Central memory CD8-positive, alpha-beta T cell (primary cell): ENCODE data around the gene ABCB9.
"Not testable (repeated sequence)": the region's sequence is repeated elsewhere in the genome, so short reads cannot be mapped to it uniquely, and the experiment has no call there.

ENCODE experiments used
- ATAC-seq: fragments of 150-1000 bp; cut with Tn5 transposase; replicated peaks from 2 replicates; pipeline ENCODE4 v1.10.0; 2022; ENCODE audit warnings: mild to moderate bottlenecking, moderate FRiP score, moderate number of reproducible peaks; ENCODE audit not compliant: poor library complexity, severe bottlenecking; ENCODE audit errors: extremely low read depth
- DNase-seq, 2 donors: peaks; one replicate each; pipeline ENCODE4 v3.0.0; 2021; ENCODE audit warnings: low spot score in 2 of 2
- H3K27ac Mint-ChIP-seq: one replicate; pipeline ENCODE4 v1.8.0; 2022; ENCODE audit warnings: low read depth, mild to moderate bottlenecking, moderate library complexity, mixed read lengths
- H3K27me3 Mint-ChIP-seq: one replicate; pipeline ENCODE4 v1.8.0; 2022; ENCODE audit warnings: mixed read lengths
- H3K36me3 Mint-ChIP-seq: one replicate; pipeline ENCODE4 v1.8.0; 2022; ENCODE audit warnings: mild to moderate bottlenecking, moderate library complexity, mixed read lengths; ENCODE audit not compliant: insufficient read depth
- H3K4me1 Mint-ChIP-seq: one replicate; pipeline ENCODE4 v1.8.0; 2022; ENCODE audit warnings: mixed read lengths
- H3K4me3 Mint-ChIP-seq: one replicate; pipeline ENCODE4 v1.8.0; 2022; ENCODE audit warnings: mild to moderate bottlenecking, moderate library complexity, mixed read lengths
- H3K9me3 Mint-ChIP-seq: one replicate; pipeline ENCODE4 v1.8.0; 2022; ENCODE audit warnings: mixed read lengths

The ABCB9 gene

DNA sequence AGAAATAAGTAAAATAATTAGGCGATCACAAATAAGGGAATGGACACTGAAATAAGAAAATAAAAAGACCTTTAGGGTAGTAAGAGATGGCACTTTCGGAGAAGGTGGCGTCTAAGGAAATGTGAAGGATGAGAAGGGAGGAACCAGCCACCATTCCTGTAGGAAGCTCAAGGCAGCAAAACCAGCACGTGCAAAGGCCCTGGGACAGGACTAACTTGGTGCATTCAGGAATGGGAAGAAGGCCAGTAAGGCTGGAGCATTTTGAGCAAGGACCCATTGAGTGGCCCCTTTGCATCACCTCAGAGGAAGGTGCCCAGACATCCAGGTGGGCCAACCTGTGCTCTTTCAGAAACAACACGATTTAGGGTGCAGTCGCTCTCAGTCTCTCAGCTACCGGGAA lies 69.6 kb downstream of the ABCB9 start:
- ATAC-seq = no peak
- Mint-ChIP-seq H3K36me3 (peaks cover 32% of the 10 kb centered on the region), H3K27me3 (no peaks in the 10 kb centered on the region), H3K4me1 (peaks cover 77% of the 10 kb centered on the region), H3K9me3 (no peaks in the 10 kb centered on the region), H3K4me3 (peak overlapping the region; percentile 88), H3K27ac (peak overlapping the region; percentile 96)
- DNase-seq = no peak

DNA sequence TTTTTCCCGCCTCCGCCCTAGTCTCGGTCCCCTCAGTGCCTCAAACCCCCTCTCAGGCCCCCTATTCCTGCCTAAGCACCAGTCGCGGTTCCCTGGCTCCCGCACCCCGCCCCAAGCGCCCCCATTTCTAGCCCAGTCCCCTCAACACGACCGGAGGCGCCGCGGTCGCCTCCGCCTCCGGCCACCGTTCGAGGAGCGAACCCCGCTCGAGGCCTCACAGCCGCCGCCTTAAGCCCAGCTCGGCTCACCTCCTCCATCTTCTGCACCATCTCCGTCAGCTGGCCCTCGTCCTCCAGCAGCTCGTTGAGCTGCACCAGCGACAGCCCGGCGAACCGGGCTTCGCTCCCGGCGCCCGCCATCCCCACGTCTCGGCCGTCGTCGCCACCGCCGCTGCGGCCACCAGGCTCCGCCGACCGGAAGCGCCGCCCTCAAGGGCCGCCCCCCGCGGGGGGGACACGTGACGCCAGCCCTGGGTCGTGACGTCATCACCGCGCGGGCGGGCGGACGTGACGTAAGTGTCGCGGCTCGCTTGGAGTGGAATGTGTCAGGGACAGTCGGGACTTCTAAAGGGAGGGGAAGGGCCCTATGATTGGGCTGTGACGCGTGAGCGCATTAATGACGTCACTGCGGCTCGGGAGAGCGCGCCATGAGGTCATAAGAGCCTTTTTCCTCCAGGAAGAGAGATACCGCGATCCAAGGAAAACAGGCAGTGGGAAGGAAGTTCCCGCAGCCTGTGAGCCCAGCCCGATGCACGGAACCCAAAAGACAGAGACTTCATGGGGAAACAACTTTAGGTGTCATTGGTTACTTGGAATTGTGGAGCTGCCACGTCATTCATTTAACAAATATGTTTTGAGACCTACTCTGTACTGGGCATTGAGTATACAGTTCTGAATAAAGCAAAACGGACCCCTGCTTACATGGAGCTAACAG lies 70.3 kb downstream of the ABCB9 start, which contains the start of gene VPS37B:
TSS of gene VPS37B (minus strand) at position 421 of the 933 bp plus-strand sequence. CDS start at position 359, 62 bp downstream.
- H3K36me3 Mint-ChIP-seq = peaks cover 31% of the 10 kb centered on the region
- ATAC-seq (peak; percentile 65), DNase-seq (peak; percentile 93 to 96)
- H3K27ac Mint-ChIP-seq = peak within 1 kb of the TSS; percentile 96
- H3K4me3 Mint-ChIP-seq = peak within 1 kb of the TSS; percentile 88
- H3K27me3 Mint-ChIP-seq = no peaks in the 10 kb centered on the region
- no peaks in the 10 kb centered on the region for H3K9me3 Mint-ChIP-seq
- H3K4me1 Mint-ChIP-seq = peaks cover 76% of the 10 kb centered on the region

DNA sequence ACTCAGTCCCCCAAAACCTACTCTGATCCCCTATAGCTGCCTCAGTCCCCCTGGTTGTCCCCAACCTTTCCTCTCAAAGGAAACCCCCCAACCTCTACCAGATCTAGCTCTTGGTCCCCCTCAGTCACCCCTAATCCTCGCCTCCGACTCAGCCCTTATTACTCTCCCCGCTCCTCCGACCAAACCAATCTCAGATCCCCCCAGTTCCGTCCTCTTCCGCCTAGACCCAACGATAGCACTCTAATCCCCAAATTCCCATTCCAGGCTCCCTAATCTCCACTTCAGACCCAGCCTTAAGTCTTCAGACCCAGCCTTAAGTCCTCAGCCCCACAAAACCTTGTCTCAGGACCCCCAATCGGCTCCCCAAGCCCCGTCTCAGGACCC lies 71.0 kb downstream of the ABCB9 start:
- Mint-ChIP-seq H3K27ac (peak overlapping the region; percentile 96), H3K4me3 (peak overlapping the region; percentile 88), H3K27me3 (no peaks in the 10 kb centered on the region), H3K9me3 (no peaks in the 10 kb centered on the region), H3K36me3 (peaks cover 33% of the 10 kb centered on the region), H3K4me1 (peaks cover 82% of the 10 kb centered on the region)
- no peak for ATAC-seq
- no peak for DNase-seq

DNA sequence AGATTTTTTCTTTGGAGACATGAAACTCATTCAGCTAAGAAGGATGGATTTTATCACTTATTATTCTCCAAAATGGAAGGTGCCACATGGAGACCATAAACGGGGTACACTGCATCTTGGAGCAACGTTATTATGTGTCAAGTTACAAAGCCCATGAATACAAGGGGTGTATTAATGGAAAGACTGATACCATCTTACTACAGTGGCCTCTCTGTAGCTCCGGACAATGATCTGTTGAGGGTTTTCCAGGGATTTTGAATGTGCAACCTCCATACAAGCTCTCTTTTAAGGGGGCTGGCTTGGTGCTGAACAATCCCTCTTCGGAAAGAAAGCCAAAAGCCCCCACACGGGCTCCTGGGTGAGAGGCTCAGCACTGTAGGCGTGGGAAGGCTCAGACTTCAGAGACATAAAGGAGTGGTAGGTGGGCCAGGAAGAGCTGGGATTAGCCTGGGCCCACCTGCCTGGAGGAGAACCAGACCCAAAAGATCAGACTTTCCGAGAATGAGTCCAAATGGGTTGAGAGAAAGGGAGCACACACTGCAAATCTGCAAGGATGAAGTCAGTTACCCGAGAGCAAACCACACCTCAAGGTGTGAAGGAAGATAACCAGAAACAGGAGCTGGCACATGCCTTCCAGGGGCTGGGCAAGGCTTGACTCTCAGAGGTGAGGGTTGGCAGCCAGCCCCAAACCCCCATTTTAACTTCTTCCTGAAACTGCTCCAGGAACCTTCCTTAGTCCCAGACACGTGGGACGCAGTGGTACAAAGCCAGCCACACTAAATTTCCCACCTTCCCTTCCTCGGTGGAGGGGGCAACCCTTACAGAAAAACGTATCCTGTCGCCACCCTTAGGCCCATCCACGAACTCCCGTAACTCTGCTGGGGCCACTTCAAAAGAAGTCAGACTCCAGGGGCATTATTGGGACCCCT lies 71.8 kb downstream of the ABCB9 start:
- H3K36me3 Mint-ChIP-seq = peaks cover 33% of the 10 kb centered on the region
- no peaks in the 10 kb centered on the region for H3K27me3 Mint-ChIP-seq
- H3K4me1 Mint-ChIP-seq = peaks cover 82% of the 10 kb centered on the region
- peak overlapping the region; percentile 88 for H3K4me3 Mint-ChIP-seq
- no peaks in the 10 kb centered on the region for H3K9me3 Mint-ChIP-seq
- H3K27ac Mint-ChIP-seq = peak overlapping the region; percentile 96
- no peak for DNase-seq
- no peak for ATAC-seq

DNA sequence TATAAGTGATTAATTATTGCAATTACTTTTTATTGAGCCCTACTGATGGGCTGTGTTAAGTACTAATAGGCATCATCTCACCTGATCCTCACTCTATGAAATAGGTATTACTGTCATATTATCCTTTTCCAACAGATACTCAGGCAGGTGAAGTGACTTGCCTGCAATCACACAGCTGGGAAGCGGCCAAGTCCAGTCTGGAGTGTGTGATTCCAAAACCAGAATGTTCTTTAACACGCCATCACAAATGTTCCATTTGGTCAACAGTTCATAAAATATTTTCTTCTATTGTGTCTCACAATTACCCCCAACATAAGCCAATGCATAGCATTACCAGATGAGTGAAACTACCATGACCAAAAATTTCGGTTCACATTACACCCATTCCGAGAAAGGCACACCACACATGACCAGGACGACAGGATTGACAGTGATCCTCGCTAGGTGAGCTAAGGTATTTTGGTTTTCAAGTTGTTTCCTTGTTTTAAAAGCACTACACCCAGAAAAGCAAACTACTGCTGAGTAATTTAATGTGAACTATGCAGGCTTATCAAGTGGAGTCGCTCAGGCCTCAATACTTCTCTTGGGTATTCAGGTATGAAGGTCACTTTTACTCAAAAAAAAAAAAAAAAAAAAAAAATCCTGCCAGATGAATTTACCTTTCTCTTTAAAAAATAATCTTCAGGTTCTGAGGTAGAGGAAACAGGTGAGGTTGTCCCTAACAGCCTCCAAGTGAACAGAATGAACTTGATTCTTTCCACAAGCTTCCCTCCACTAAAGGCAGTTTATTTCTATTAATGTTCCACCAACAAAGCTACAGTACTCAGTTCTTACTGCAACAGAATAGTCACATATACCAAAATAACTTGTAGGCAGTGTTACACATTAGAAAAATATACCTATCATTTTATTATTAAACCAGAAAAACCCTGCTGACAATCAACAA lies 72.8 kb downstream of the ABCB9 start:
- H3K27ac Mint-ChIP-seq = no peak overlapping the region
- no peak for ATAC-seq

DNA sequence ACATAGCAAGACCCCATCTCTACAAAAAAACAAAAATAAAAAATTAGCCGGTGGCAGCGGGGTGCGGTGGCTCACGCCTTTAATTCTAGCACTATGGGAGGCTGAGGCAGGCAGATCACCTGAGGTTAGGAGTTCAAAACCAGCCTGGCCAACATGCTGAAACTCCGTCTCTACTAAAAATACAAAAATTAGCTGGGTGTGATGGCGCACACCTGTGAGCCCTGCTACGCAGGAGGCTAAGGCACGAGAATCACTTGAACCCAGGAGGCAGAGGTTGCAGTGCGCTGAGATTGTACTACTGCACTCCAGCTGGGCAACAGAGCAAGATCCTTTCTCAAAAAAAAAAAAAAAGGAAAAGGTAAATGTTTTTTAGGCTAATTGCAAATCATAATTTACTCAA lies 73.5 kb downstream of the ABCB9 start:
- peaks cover 85% of the 10 kb centered on the region for H3K4me1 Mint-ChIP-seq
- not testable (repeated sequence) for H3K27me3 Mint-ChIP-seq, H3K27ac Mint-ChIP-seq, DNase-seq, ATAC-seq, H3K9me3 Mint-ChIP-seq
- peaks cover 31% of the 10 kb centered on the region for H3K36me3 Mint-ChIP-seq
- peak overlapping the region; percentile 20 for H3K4me3 Mint-ChIP-seq

More for the DNA sequence above, 72.8 kb downstream of the ABCB9 start:
- Mint-ChIP-seq H3K27me3 (no peaks in the 10 kb centered on the region), H3K9me3 (no peaks in the 10 kb centered on the region), H3K4me1 (peaks cover 85% of the 10 kb centered on the region), H3K36me3 (peaks cover 30% of the 10 kb centered on the region), H3K4me3 (peak overlapping the region; percentile 88)
- DNase-seq = no peak

DNA sequence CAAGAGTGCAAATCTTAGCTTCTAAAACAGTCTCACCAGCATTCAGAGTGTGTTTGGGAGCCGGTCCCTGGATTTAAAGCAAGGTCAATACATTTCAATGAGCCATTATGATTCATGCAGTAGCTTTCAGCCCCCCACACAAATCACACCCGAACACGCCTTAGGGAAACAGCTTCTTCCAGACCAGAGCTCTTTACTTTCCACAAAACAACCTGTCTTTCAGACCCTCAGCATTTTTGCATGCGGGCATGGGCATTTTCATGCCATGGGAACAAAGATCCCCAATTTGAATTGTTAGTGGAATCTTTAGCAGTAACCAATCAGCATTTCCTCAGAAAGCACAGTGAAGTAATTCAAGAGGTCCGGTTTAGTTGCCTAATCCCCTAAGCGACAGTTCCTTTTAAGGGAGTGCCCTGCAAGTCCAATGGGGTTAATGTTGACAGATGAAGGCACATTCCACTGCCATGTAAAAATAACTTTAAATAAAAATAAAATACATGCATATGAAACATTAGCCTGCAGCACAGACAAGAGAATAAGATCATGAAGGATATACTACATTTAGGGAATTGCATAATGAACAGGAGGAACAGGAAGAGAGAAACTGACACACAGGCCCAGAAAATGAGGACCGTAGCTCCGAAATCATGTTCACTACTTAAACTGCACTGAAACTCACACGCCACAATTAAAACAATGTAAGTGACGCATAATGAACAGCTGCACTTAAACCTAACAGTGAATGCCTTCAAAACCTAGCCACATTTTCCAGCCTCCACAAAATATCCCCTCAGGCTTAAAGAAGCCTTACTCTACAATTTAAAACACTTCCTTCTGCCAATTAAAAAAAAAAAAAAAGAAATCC lies 74.4 kb downstream of the ABCB9 start:
- DNase-seq = no peak
- H3K4me3 Mint-ChIP-seq = peak overlapping the region; percentile 20

DNA sequence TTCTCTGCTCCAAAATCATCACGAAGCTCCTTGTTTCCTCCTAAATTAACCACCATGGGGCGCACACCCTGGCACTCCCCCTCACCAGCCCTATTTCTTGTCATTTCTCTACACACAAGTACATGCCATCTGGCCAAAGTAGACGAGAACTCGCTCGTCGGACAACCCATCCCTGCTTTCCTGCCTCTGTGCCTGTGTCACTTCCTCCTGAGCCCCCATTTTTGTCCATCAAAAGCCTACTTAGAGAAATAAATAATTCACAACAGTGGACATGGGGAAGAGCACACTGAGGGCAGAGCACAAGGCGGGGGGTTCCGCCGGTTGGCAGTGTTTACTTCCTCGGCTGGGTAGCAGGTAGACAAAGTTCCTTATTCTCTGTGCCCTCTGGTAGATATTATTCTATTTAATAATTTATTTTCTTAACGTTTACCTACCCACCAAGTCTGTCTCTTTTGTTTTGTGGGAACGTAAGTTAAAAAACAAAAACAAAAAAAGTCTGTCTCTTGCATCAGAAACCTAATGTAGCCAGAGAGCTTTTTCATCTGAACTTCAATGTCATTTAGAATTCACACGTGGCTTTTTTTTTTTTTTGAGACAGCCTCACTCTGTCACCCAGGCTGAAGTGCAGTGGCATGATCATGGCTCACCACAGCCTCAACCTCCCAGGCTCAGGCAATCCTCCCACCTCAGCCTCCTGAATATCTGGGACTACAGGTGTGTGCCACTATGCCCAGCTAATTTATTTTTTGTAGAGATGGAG lies 76.3 kb downstream of the ABCB9 start:
- Mint-ChIP-seq H3K9me3 (no peaks in the 10 kb centered on the region), H3K36me3 (peaks cover 18% of the 10 kb centered on the region), H3K4me1 (peaks cover 79% of the 10 kb centered on the region), H3K4me3 (peak overlapping the region; percentile 69), H3K27ac (peak overlapping the region; percentile 91), H3K27me3 (no peaks in the 10 kb centered on the region)
- ATAC-seq = no peak
- DNase-seq = no peak

More for the DNA sequence above, 74.4 kb downstream of the ABCB9 start:
- no peak for ATAC-seq
- Mint-ChIP-seq H3K27me3 (no peaks in the 10 kb centered on the region), H3K4me1 (peaks cover 93% of the 10 kb centered on the region), H3K27ac (no peak overlapping the region), H3K36me3 (peaks cover 29% of the 10 kb centered on the region), H3K9me3 (no peaks in the 10 kb centered on the region)

DNA sequence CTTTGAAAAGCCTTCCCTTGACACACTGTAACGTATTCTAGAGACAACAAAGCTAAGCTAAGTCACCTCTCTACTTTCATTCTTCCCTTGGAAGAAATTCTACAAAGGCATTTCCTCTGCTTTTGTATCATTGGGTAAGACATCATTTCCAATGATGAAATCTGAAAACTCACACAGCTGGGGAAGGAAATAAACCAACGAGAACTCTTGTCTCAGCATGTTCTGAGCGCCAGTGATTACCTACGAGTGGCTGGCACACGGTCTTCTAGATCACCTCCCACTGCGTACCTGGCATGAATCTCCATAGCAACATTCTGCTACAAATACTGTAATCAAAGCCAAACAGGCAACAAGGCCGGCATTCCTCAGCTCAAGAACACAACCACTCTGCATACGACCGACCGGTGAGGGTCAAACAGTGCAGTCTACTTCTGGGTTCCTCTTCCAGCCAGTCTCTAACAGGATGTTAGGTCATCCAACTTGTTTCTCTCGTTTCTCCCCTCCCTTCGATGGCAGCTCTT lies 78.0 kb downstream of the ABCB9 start:
- peak in 1 of 2 donors; percentile 47 for DNase-seq
- Mint-ChIP-seq H3K27me3 (no peaks in the 10 kb centered on the region), H3K4me1 (peaks cover 75% of the 10 kb centered on the region), H3K27ac (peak overlapping the region; percentile 72), H3K36me3 (peaks cover 10% of the 10 kb centered on the region), H3K4me3 (peak overlapping the region; percentile 69), H3K9me3 (no peaks in the 10 kb centered on the region)
- peak; percentile 88 for ATAC-seq

DNA sequence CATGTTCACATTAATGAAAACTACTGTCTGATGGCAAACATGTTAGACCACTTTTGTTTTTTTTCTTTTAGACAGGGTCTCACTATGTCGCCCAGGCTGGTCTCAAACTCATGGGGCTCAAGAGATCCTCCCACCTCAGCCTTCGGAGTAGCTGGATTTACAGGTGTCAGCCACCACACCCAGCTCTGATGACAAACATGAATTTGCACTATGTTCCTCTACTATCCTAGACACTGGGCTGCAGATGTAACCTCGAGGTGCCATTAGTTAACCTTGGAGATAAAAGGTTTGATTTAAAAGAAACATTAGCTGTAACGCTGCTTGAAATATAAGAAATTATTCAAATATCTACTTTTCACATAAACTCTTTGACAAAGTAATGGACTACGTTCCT lies 78.4 kb downstream of the ABCB9 start:
- DNase-seq (no peak), ATAC-seq (no peak)
- Mint-ChIP-seq H3K4me3 (peak overlapping the region; percentile 69), H3K27me3 (no peaks in the 10 kb centered on the region), H3K9me3 (no peaks in the 10 kb centered on the region), H3K36me3 (peaks cover 10% of the 10 kb centered on the region), H3K27ac (peak overlapping the region; percentile 72), H3K4me1 (peaks cover 78% of the 10 kb centered on the region)
